PC-3 (cell line): Measurements from ENCODE around the gene OCA2. TPM values are rescaled to one million over a fixed set of nuclear protein-coding genes. Genes with fewer than 3 reads are reported as not detected.

Source experiments
- ATAC-seq: fragments of 200-7000 bp; cut with Tn5 transposase; 2 replicates; pipeline ENCODE4 v1.9.1; 2020; ENCODE audit warnings: mild to moderate bottlenecking, moderate library complexity
- BruUV-seq: library from RNA; stranded (reverse); fragments of 400-500 nt; replicated peaks from 2 replicates; lab custom pipeline; 2021; lab: Mats Ljungman, UMichigan
- CTCF ChIA-PET: fragments of 300-600 bp; sonication (Branson Sonifier 250); formaldehyde crosslinking; loops from one replicate; lab custom pipeline; 2022; ENCODE audit warnings: antibody characterized with exemption; lab: Charles Lee
- POLR2A ChIA-PET: fragments of 300-600 bp; sonication (Branson Sonifier 250); formaldehyde crosslinking; loops from one replicate; lab custom pipeline; 2022; ENCODE audit warnings: antibody characterized with exemption; ENCODE audit not compliant: unreplicated experiment; lab: Charles Lee
- DNase-seq: peaks from one replicate; pipeline ENCODE4 v3.0.0-alpha.2; 2015
- H2AFZ ChIP-seq: fragments of 300-600 bp; sonication (generic); 2 replicates; pipeline ENCODE4 v1.6.0; 2016; ENCODE audit warnings: antibody characterized with exemption, low read length
- H3F3A ChIP-seq: fragments of 300-600 bp; sonication (generic); one replicate; pipeline ENCODE4 v1.6.0; 2017; ENCODE audit warnings: antibody characterized with exemption, low read length, control low read depth, mild to moderate bottlenecking; ENCODE audit not compliant: unreplicated experiment
- H3K27ac ChIP-seq: fragments of 300-600 bp; sonication (generic); 2 replicates; pipeline ENCODE4 v1.5.1; 2016; ENCODE audit warnings: mild to moderate bottlenecking, low read length
- H3K27me3 ChIP-seq: fragments of 300-600 bp; sonication (generic); 2 replicates; pipeline ENCODE4 v1.6.1; 2016; ENCODE audit warnings: low read length, mixed read lengths
- H3K36me3 ChIP-seq: fragments of 300-600 bp; sonication (generic); 2 replicates; pipeline ENCODE4 v1.6.1; 2016; ENCODE audit warnings: low read depth, mixed run types, low read length, mixed read lengths
- H3K4me1 ChIP-seq: fragments of 300-600 bp; sonication (generic); 2 replicates; pipeline ENCODE4 v1.5.1; 2016; ENCODE audit warnings: low read length; ENCODE audit not compliant: insufficient read depth
- H3K4me2 ChIP-seq: fragments of 300-600 bp; sonication (generic); 2 replicates; pipeline ENCODE4 v1.6.0; 2016; ENCODE audit warnings: low read length
- H3K4me3 ChIP-seq: fragments of 300-600 bp; sonication (generic); 2 replicates; pipeline ENCODE4 v1.5.1; 2016; ENCODE audit warnings: mild to moderate bottlenecking, low read length, mixed read lengths
- H3K79me2 ChIP-seq: fragments of 300-600 bp; sonication (generic); 2 replicates; pipeline ENCODE4 v1.6.1; 2017; ENCODE audit warnings: low read length, mixed read lengths
- H3K9ac ChIP-seq: fragments of 300-600 bp; sonication (generic); 2 replicates; pipeline ENCODE4 v1.6.0; 2016; ENCODE audit warnings: mild to moderate bottlenecking, low read length
- H3K9me2 ChIP-seq: fragments of 300-600 bp; sonication (generic); replicated peaks from 2 replicates; pipeline ENCODE4 v1.6.1; 2016; ENCODE audit warnings: mixed run types, low read length, mixed read lengths
- H3K9me3 ChIP-seq: fragments of 300-600 bp; sonication (generic); 2 replicates; pipeline ENCODE4 v1.6.1; 2016; ENCODE audit warnings: low read length, mixed read lengths
- H4K20me1 ChIP-seq: fragments of 300-600 bp; sonication (generic); 2 replicates; pipeline ENCODE4 v1.6.1; 2016; ENCODE audit warnings: low read length, mixed read lengths
- CTCF ChIP-seq: fragments of 300-600 bp; sonication (generic); conservative IDR thresholded peaks from 2 replicates; pipeline ENCODE4 v1.5.1; 2017; ENCODE audit warnings: antibody characterized with exemption, low read depth, mild to moderate bottlenecking, low read length
- EZH2 ChIP-seq: fragments of 300-600 bp; sonication (generic); IDR thresholded peaks from one replicate; pipeline ENCODE4 v1.6.1; 2017; ENCODE audit warnings: antibody characterized with exemption, mild to moderate bottlenecking, low read length; ENCODE audit not compliant: unreplicated experiment
- EZH2phosphoT487 ChIP-seq: fragments of 300-600 bp; sonication (generic); IDR thresholded peaks from 2 replicates; pipeline ENCODE4 v1.6.1; 2018; ENCODE audit warnings: mild to moderate bottlenecking, antibody characterized with exemption, low read length, borderline replicate concordance
- intact Hi-C: fragments of 100-400 bp; cut with micrococcal nuclease; formaldehyde crosslinking; loops from 2 replicates; pipeline ENCODE4 v1.9.0; 2023
- total RNA-seq: library from RNA; depleted of rRNA; stranded (reverse); fragments of >200 nt; gene quantifications from 2 replicates; pipeline ENCODE4 v1.2.3, GENCODE V29; 2014

Gene OCA2
- total RNA-seq, 1 experiment from 2014 or later, result not detected

DNA sequence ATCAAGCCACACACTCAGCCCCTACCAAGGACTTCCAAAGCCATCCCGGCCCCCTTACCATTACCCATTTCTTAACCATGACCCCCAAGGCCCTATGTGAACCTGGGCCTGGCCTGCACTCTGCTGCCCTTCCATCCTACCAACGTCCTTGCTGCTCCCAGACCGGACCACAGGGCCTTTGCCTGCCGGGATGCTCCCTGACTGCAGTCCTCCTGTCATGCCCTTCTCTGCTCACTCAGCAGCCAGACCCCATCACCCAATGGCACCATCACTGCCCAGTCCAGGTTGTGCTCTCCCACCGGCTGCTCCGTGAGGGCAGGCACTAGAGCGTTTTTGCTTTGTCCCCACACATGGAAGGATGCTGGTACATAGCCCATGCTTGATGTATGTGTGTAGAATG, 73.7 kb downstream of the OCA2 start:
- no peak for DNase-seq
- Histone ChIP-seq H3K9me2 (no peaks in the 10 kb centered on the region), H3F3A (no peaks in the 10 kb centered on the region), H3K4me2 (no peak overlapping the region), H3K4me3 (no peak overlapping the region), H3K9me3 (no peaks in the 10 kb centered on the region), H4K20me1 (no peaks in the 10 kb centered on the region), H3K9ac (no peak overlapping the region), H3K27me3 (no peaks in the 10 kb centered on the region), H3K79me2 (no peaks in the 10 kb centered on the region), H3K27ac (no peak overlapping the region), H2AFZ (no peak overlapping the region), H3K36me3 (no peaks in the 10 kb centered on the region), H3K4me1 (no peaks in the 10 kb centered on the region)
- intact Hi-C loops, result no loop called here
- TF ChIP-seq EZH2 (no peak), CTCF (no peak)
- ATAC-seq, result no peak
- BruUV-seq, result no TSS peak
- CTCF ChIA-PET, result no interaction called here
- POLR2A ChIA-PET, result no interaction called here

DNA sequence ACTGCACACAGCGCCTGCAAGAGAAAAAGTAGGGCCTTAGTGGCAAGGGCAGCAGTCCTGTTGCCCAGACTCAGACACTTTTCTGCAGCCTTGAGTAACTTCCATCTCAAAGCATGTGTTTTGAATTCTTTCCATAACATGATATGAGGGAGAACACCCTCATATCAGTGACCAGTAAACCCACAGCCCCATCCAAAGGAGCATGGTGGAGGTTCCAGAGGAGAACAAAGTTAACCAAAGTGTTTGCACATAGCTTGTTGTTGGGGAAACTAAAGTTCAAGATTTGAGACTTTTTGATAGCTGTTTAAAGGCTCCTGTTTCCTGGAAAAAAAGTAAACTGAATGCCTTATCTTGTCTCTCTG, 74.2 kb downstream of the OCA2 start:
- POLR2A ChIA-PET, result no interaction called here

More for the DNA sequence above, 74.2 kb downstream of the OCA2 start:
- CTCF ChIA-PET, result no interaction called here
- Histone ChIP-seq H3K4me2 (no peak overlapping the region), H3F3A (no peaks in the 10 kb centered on the region), H3K4me1 (no peaks in the 10 kb centered on the region), H3K79me2 (no peaks in the 10 kb centered on the region), H3K9me2 (no peaks in the 10 kb centered on the region), H3K9ac (no peak overlapping the region), H3K9me3 (no peaks in the 10 kb centered on the region), H3K4me3 (no peak overlapping the region), H2AFZ (no peak overlapping the region), H3K27ac (no peak overlapping the region), H4K20me1 (no peaks in the 10 kb centered on the region), H3K36me3 (no peaks in the 10 kb centered on the region), H3K27me3 (no peaks in the 10 kb centered on the region)
- intact Hi-C loops, result no loop called here
- DNase-seq (no peak), ATAC-seq (no peak)
- BruUV-seq, result no TSS peak
- no peak for TF ChIP-seq EZH2phosphoT487
- no peak for TF ChIP-seq CTCF
- TF ChIP-seq EZH2, result no peak
